Choroid plexus epithelial cell (primary cell): ENCODE data around the gene HEPHL1.

Source experiments
- DNase-seq: peaks from one replicate; pipeline ENCODE4 v3.0.0-alpha.2; 2010; ENCODE audit warnings: low read depth
- H3K4me3 ChIP-seq: 2 replicates; pipeline ENCODE4 v1.5.1; 2011; ENCODE audit warnings: low read depth, mild to moderate bottlenecking, control low read depth, low read length, moderate library complexity
- TF ChIP-seq, protein P1 (sequence below): conservative IDR thresholded peaks from 2 replicates; pipeline ENCODE4 v1.5.1; 2011; ENCODE audit warnings: low read depth, mild to moderate bottlenecking, control low read depth, inconsistent platforms, low read length, moderate library complexity

Gene HEPHL1

DNA sequence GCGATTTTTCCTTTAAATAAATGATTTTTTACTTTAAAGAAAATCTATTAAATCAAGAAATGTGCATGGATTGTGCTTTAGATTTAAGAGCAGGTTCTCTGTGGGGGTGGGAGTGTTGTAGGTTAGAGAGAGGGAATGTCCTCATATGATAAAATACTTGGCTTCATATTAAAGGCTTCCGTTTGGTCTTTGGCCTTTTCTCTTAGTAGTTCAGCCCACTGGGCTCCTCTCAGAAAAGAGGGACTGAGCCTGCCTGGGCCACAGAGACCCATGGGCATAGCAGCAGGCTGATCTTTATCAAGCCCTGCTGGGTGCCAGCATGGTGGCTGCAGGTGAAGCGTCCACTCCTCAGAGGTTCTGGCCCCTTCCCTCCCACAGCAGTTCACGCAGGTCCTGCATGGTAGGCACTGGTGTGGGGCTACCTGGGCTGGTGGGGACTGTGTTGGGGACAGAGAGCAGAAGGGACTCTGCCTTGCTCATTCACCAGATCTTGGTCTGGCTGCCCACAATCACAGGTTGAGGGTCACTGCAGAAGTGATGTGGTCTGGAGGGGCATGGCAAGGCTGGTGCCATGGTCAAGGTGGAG, 111.8 kb downstream of the HEPHL1 start:
- TF ChIP-seq, protein P1, sequence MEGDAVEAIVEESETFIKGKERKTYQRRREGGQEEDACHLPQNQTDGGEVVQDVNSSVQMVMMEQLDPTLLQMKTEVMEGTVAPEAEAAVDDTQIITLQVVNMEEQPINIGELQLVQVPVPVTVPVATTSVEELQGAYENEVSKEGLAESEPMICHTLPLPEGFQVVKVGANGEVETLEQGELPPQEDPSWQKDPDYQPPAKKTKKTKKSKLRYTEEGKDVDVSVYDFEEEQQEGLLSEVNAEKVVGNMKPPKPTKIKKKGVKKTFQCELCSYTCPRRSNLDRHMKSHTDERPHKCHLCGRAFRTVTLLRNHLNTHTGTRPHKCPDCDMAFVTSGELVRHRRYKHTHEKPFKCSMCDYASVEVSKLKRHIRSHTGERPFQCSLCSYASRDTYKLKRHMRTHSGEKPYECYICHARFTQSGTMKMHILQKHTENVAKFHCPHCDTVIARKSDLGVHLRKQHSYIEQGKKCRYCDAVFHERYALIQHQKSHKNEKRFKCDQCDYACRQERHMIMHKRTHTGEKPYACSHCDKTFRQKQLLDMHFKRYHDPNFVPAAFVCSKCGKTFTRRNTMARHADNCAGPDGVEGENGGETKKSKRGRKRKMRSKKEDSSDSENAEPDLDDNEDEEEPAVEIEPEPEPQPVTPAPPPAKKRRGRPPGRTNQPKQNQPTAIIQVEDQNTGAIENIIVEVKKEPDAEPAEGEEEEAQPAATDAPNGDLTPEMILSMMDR: no peak
- DNase-seq: no peak
- no peak overlapping the region for H3K4me3 ChIP-seq

DNA sequence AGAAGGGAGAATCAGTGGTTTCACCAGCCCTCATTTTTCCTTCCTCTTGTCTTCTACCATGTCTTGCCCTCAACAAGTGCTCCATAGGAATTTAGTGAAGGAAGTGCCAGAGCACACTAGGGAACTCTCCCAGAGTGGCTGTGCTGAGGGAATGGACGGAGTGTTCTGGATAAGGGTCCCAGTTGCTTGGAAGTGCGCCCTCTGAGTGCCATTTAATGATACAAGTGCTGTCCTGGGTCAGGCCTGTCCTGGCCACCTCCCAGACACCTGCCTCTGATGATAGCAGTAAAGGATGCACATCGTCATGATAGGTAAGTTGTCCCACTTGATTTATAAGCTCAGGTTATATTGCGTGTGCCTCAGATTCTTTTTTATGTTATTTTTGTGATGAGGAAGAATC, 112.6 kb downstream of the HEPHL1 start:
- TF ChIP-seq, protein P1: no peak
- H3K4me3 ChIP-seq: no peak overlapping the region
- DNase-seq: no peak

DNA sequence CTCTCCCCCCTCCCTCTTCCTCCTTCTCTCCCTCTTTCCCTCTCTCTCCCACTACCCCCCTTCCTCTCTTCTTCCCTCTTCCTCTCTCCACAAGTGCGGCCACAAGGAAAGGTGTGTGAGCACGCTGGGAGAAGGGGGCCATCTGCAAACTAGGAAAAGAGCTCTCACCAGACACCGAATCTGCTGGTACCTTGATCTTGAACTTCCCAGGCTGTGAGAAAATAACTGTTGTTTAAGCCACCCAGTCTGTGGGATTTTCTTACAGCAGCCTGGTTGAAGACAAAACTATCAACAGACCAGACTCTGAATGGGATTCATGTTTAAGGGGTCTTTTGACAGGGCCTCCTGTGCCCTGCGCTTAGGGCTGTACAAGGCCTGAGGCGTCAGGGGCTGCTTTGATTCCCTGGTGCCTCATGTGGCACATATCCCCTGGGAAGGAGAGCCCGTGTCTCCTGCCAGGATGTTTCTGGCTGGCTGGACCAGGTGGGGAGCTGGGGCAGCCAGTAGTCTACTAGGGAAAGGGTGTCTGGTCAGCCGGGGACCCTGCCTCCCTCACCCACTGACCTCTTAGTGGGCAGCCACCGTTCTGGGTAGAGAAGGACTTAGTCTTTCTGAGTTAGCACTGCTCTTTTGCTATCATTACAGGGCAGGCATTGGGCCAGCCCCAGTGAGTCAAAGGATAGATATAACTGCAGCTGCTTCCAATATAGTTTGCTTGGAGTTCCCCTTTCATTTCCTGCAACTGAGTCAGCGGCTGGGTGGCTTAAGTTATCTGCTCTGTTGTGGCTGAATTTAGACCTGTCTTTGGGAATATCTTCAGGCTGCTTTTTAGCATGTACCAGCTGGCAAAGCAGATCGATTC, 113.7 kb downstream of the HEPHL1 start:
- TF ChIP-seq, protein P1: no peak
- H3K4me3 ChIP-seq: peak overlapping the region; percentile 9
- peak; percentile 91 for DNase-seq

DNA sequence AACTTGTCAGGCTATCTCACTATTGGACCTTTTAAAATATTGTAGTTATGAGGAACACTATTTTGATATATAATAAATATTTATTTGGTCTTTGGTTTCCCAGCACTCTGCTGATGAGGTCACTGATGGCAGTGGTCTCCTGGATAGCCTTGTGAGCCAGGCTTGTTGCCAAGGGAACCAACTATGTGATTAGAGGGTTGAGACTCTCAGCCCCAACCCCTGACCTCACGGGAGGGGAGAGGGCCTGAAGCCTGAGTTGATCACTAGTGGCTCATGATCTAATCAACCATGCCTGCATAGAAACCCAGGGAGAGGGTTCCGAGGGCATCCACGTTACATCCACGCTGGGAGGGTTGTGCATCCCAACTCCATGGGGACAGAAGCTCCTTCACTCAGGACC, 118.3 kb downstream of the HEPHL1 start:
- TF ChIP-seq, protein P1: no peak
- no peak overlapping the region for H3K4me3 ChIP-seq
- DNase-seq: no peak

DNA sequence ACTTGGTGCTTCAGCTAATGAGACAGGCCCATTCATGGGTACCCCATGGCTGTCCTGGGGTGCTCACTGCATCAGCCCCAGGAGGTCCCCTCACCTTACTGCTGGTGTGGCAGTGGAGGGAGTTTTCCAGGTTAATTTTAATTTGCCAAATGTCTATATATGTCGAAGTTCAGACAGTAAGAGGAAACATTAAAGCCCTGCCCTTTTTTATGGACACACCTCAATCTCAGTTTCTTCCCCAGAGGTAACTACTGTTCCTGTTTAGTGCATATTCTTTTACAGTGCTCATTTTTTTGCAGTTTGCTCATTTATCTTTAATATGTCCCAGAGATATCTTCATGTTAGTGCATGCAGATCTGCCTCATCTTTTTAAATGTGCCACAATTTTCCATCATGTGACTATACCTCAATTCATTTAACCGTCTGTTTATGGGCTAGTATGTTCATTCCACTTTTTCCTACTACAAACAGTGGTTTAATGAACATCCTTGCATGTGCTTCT, 119.1 kb downstream of the HEPHL1 start:
- H3K4me3 ChIP-seq: no peak overlapping the region
- TF ChIP-seq, protein P1: no peak
- DNase-seq: no peak

DNA sequence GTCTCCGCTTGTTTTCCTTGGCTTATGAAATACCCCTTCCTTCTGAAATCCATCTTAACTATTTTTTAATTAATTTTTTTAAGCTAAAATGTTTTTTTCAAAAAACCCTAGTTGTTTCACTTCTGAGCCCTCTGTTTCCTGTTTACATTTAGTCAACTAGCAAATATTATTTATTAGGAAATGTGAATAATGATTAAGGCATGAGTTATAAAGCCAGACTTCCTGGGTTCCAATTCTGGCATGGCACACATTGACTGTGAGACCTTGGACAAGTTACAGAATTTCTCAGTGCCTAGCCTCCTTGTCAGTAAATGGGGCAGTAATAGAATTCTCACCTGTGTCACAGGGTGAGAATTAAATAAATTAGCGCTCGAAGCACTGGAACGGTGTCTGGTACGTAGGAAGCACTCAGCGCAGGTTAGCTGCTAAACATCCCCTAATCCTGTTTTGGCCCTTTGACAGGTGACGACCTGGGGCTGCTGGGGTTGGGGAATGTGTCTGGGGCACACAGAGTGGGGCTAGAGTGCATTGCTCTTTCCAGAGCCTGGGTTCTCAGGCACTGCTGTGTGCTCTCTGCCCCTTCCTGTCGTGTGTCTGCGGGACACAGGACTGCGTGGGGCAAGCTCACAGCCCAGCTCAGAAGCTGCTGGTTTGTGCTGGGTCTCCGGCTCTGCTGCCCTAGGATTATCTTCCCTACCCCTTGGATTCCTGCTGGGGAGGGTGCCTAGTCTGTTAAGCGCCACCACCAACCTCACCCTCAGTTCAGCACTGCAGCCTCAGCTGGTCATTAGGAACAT, 120.6 kb downstream of the HEPHL1 start:
- no peak overlapping the region for H3K4me3 ChIP-seq
- TF ChIP-seq, protein P1: no peak
- DNase-seq: no peak
